Measurements from ENCODE around the gene MS4A6E. TPM values are rescaled to one million over a fixed set of nuclear protein-coding genes. Genes with fewer than 3 reads are reported as not detected.
A peak's percentile ranks its signal among the peaks of the same experiment; 100 is the strongest.

Gene MS4A6E
- polyA plus RNA-seq, 3 donors: not detected

- no peaks in the 10 kb centered on the region for H4K20me1 ChIP-seq (ENCODE audit: insufficient read depth, low read length)
- peak overlapping the region; percentile 49 to 89 for H3K27ac ChIP-seq (ENCODE audit: low read depth in 1 of 2, low read length in 2 of 2)
- H3K9me3 ChIP-seq (replicated peaks in 1 of 2; ENCODE audit: control insufficient read depth in 1 of 2, insufficient read depth in 1 of 2, low read length in 2 of 2): peaks cover 15% of the 10 kb centered on the region in 2 donors
- peak overlapping the region; percentile 49 for H3K9ac ChIP-seq (ENCODE audit: insufficient read depth, low read length, poor library complexity, severe bottlenecking)
- Mint-ChIP-seq H3K9me3 (peaks cover 10 to 27% (median 20%) of the 10 kb centered on the region in 7 donors), H3K27me3 (ENCODE audit: low read depth in 3 of 3) (no peaks in the 10 kb centered on the region), H3K4me1 (peaks cover 71% of the 10 kb centered on the region), H3K4me3 (no peak overlapping the region), H3K36me3 (peaks cover 7 to 17% of the 10 kb centered on the region in 2 donors), H3K27ac (peak overlapping the region; percentile 85 to 100 (median 98))
- H2AFZ ChIP-seq (ENCODE audit: insufficient read depth, low read depth, low read length, poor library complexity, severe bottlenecking): no peak overlapping the region
- H3K36me3 ChIP-seq (replicated peaks in 1 of 2; ENCODE audit: control insufficient read depth in 1 of 2, insufficient read depth in 2 of 2, low read length in 2 of 2): no peaks in the 10 kb centered on the region
- peaks cover 74 to 79% of the 10 kb centered on the region in 2 donors for H3K4me1 ChIP-seq (ENCODE audit: control insufficient read depth in 1 of 2, insufficient read depth in 2 of 2, low read length in 2 of 2)
- no CpG with 5 or more reads among the region's 2 CpGs for WGBS (ENCODE audit: insufficient coverage)
- H3K4me3 ChIP-seq (replicated peaks in 1 of 3; ENCODE audit: low read depth in 2 of 3, low read length in 3 of 3): no peak overlapping the region
- intact Hi-C loops (cut with micrococcal nuclease): no loop called here
- TF ChIP-seq, protein P1, sequence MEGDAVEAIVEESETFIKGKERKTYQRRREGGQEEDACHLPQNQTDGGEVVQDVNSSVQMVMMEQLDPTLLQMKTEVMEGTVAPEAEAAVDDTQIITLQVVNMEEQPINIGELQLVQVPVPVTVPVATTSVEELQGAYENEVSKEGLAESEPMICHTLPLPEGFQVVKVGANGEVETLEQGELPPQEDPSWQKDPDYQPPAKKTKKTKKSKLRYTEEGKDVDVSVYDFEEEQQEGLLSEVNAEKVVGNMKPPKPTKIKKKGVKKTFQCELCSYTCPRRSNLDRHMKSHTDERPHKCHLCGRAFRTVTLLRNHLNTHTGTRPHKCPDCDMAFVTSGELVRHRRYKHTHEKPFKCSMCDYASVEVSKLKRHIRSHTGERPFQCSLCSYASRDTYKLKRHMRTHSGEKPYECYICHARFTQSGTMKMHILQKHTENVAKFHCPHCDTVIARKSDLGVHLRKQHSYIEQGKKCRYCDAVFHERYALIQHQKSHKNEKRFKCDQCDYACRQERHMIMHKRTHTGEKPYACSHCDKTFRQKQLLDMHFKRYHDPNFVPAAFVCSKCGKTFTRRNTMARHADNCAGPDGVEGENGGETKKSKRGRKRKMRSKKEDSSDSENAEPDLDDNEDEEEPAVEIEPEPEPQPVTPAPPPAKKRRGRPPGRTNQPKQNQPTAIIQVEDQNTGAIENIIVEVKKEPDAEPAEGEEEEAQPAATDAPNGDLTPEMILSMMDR (IDR thresholded peaks at IDR 0.05): no peak
- H3K27me3 ChIP-seq (ENCODE audit: control insufficient read depth in 2 of 2, insufficient read depth in 2 of 2, low read length in 2 of 2): no peaks in the 10 kb centered on the region
- H3K4me2 ChIP-seq (replicated peaks; ENCODE audit: extremely low read depth, low read length, poor library complexity, severe bottlenecking): peak overlapping the region; percentile 17
- H3K79me2 ChIP-seq (ENCODE audit: insufficient read depth, low read length): no peaks in the 10 kb centered on the region
- peak; percentile 79 to 91 (median 91) for DNase-seq
Observed at GRCh38 chr11:60367009-60367408, 40.0 kb downstream of the MS4A6E start.

DNA sequence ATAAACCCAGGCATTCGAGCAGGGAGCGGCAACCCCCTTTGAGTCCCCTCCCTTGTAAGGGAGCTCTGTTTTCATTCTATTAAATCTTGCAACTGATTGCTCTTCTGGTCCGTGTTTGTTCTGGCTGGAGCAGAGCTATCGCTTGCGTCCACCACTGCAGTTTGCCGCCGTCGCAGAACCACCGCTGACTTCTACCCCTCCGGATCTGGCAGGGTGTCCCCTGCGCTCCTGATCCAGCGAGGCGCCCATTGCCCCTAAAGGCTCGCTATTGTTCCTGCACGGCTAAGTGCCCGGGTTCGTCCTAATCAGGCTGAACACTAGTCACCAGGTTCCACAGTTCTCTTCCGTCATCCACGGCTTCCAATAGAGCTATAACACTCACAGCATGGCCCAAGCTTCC is 40.8 kb downstream of the MS4A6E start:
- H3K79me2 ChIP-seq (ENCODE audit: insufficient read depth, low read length): no peaks in the 10 kb centered on the region
- TF ChIP-seq, protein P1 (IDR thresholded peaks at IDR 0.05): no peak
- H3K9ac ChIP-seq (ENCODE audit: insufficient read depth, low read length, poor library complexity, severe bottlenecking): no peak overlapping the region
- 97% methylated on average over 19 of the region's 19 CpGs for WGBS (ENCODE audit: insufficient coverage)
- Mint-ChIP-seq H3K27me3 (ENCODE audit: low read depth in 3 of 3) (no peaks in the 10 kb centered on the region), H3K9me3 (peaks cover 10 to 27% (median 20%) of the 10 kb centered on the region in 7 donors), H3K27ac (peak overlapping the region; percentile 85 to 99 (median 93)), H3K36me3 (peaks cover 7 to 17% of the 10 kb centered on the region in 2 donors), H3K4me1 (peaks cover 71% of the 10 kb centered on the region), H3K4me3 (no peak overlapping the region)
- DNase-seq: no peak
- H3K36me3 ChIP-seq (replicated peaks in 1 of 2; ENCODE audit: control insufficient read depth in 1 of 2, insufficient read depth in 2 of 2, low read length in 2 of 2): no peaks in the 10 kb centered on the region
- peaks cover 15% of the 10 kb centered on the region in 2 donors for H3K9me3 ChIP-seq (replicated peaks in 1 of 2; ENCODE audit: control insufficient read depth in 1 of 2, insufficient read depth in 1 of 2, low read length in 2 of 2)
- no peak overlapping the region for H3K4me2 ChIP-seq (replicated peaks; ENCODE audit: extremely low read depth, low read length, poor library complexity, severe bottlenecking)
- peaks cover 72 to 79% of the 10 kb centered on the region in 2 donors for H3K4me1 ChIP-seq (ENCODE audit: control insufficient read depth in 1 of 2, insufficient read depth in 2 of 2, low read length in 2 of 2)
- H3K4me3 ChIP-seq (replicated peaks in 1 of 3; ENCODE audit: low read depth in 2 of 3, low read length in 3 of 3): peak overlapping the region in 1 of 3 experiments; percentile 14
- no peak overlapping the region for H2AFZ ChIP-seq (ENCODE audit: insufficient read depth, low read depth, low read length, poor library complexity, severe bottlenecking)
- peak overlapping the region; percentile 43 to 89 for H3K27ac ChIP-seq (ENCODE audit: low read depth in 1 of 2, low read length in 2 of 2)
- intact Hi-C loops (cut with micrococcal nuclease): no loop called here
- no peaks in the 10 kb centered on the region for H3K27me3 ChIP-seq (ENCODE audit: control insufficient read depth in 2 of 2, insufficient read depth in 2 of 2, low read length in 2 of 2)
- no peaks in the 10 kb centered on the region for H4K20me1 ChIP-seq (ENCODE audit: insufficient read depth, low read length)

Data from CD14-positive monocyte (primary cell).